HG03565 (cell line): ENCODE results near the gene SMIM8.
"Not testable (repeated sequence)": the region's sequence is repeated elsewhere in the genome, so short reads cannot be mapped to it uniquely, and the experiment has no call there.

Experiments
- ATAC-seq: cut with Tn5 transposase; IDR thresholded peaks from one replicate; pipeline ENCODE4 v1.9.1; 2021; ENCODE audit warnings: mild to moderate bottlenecking, moderate library complexity; ENCODE audit not compliant: unreplicated experiment

Gene SMIM8, protein sequence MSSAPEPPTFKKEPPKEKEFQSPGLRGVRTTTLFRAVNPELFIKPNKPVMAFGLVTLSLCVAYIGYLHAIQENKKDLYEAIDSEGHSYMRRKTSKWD

DNA sequence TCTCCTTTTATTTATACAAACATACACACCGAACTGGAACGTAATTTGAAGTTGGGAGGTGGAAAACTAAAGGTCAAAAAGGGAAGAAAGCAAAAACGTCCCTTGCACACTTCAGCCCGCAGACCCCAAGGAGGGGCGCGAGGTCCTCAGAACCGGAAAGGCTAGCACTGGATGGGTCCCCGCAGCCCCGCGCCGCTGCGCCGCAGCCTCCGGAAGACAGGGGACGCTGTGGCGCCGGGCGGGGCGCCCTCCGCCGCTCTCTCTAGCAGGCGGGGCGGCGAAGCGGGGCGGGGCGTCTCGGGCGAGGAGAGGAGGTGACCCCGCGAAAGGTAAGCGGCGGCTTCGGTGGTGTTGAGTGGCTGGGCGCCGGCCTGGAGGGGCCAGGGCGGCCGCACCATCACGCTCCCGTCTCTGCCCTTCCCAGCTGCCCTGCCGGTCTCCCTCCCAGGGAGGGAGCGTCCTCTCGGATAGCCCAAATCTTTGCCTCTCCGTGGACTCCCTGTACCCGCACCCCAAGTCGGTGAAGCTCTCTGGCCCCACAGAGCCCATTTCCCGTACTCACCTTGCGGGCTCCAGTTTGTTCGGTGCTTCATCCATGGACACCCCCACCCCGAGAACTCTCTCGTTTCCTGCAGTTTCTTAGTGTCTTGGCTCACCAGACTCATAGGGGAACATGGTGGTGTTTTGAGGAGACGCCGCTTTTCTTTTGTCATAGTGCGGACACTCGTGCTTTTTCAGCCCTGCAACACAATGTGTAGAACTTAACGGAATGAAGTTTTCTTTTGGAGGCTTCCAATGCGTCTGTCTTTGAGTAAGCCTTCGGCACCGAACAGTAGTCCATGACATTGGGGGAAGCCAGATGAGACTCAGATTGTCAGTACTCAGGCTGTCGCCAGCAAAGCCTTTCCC lies at the start of gene SMIM8:
SMIM8 (plus strand) TSS at position 285 of the 909 bp plus-strand sequence. CDS start 14,444 bp downstream, outside the sequence.
- ATAC-seq = peak; percentile 99

DNA sequence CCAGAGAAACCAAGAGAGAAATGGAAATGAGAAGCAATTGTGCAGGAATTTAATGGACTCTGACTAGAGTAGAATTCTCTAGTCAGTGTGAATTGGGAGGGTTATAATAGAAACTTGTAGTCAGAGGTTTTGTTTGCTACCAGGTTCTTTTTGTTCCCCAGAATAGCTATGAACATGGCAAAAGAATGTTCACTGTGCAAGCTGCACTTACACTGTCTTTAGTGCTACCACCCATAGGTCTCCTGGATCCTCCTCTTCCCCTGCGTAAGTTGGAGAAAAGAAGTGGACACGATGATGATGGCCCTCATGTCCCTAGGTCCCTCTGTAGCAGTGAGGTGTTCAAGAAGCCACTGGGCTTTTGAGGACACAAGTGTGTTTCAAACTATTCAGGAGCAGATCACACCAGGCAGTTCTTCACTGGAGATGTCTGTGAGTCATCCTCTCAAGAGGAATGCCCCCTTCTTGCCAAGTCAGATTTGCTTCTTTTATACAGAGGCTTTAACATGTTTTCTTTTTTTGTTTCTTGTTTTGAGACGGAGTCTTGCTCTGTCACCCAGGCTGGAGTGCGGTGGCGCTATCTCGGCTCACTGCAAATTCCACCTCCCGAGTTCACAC lies 47.6 kb upstream of the SMIM8 start:
- no peak for ATAC-seq

DNA sequence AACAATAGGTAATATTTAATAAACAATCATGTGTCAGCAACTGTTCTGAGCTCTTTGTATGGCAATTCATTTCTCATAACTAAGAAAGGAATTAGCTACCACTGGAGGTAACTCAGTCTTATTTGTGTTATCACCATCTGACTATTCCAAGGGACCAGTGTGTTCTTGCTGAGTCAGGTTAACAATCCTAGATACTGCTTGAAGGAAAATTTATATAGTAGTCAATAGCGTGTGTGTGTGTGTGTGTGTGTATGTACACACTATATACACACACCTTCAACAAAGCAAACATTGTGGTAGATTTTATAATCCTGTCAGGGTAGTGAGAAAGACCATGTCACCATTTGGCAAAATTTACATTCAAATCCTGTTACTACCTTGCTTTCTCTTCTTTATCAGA lies 45.8 kb upstream of the SMIM8 start:
- no peak for ATAC-seq

DNA sequence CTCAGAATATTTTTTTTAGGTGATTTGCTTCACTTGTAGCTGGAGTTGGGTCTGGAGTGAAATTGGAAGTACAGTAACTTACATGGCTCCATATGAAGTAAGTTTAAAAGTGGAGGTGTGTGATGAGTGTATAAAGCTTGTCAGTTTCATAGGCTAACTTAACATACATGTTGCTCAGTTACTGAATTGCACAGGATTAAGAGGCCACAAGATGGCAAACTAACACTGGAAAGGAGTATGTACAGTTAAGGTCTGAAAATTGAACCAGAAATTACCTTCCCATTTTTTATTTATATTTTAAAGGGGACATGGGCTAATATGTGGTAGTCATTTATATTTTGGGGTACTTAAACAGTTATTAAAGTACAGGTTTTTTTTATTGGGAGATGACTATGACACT lies 45.3 kb upstream of the SMIM8 start:
- peak; percentile 39 for ATAC-seq

DNA sequence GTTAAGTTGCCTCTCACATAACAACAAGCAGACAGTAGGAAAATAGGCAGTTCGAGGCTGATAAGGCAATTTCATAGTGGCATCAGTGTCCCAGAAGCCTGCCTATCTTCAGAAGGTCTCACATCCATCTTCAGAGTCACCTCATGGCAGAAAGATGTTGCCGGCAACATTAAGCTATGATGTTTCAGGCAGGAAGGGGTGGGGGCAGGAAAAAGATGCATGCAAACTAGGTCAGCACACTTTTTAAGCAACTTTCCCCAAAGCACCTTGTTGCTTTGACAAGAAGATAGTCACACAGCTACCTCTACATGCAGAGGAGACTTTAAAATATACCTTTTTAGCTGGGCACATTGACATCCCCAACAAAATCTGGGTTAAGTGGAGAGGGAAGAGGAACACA lies 43.2 kb upstream of the SMIM8 start:
- ATAC-seq = no peak

DNA sequence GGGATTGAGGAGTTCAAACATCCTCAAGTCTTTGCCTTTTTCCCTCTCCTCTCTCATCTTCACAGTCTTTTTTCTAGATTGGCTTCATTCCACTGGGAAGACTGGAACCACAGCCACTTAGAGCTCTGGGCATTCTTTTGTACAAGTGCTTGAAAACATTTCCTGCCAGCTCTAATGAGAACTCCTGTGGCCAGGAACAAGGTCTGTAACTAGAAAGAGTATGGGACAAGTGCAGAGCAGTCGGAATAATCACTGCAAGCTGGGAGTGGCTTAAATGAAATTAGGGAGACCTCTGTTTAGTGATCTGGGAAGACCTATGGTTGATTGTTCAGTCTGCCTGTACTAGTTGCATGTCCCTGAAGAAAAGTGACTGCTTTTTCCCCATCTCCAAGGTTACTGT lies 41.0 kb upstream of the SMIM8 start:
- no peak for ATAC-seq

DNA sequence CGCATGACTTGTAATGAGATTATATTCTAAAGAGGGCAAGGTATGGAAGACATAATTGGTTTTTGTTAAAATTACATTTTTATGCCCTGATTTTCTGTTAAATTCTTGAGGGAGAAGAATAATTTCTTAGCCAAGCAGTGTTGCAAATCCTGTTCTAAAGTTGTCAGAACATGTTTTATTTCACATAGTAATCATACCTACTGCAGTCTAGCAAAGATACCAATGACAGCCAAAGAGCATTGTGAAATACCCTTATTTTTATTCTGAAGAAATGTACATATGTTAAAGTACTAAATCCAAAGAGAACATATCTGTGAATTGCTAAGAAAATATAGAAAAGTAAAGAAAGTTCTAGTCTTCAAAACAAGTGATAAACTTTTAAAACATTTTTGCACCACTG lies 39.6 kb upstream of the SMIM8 start:
- no peak for ATAC-seq

DNA sequence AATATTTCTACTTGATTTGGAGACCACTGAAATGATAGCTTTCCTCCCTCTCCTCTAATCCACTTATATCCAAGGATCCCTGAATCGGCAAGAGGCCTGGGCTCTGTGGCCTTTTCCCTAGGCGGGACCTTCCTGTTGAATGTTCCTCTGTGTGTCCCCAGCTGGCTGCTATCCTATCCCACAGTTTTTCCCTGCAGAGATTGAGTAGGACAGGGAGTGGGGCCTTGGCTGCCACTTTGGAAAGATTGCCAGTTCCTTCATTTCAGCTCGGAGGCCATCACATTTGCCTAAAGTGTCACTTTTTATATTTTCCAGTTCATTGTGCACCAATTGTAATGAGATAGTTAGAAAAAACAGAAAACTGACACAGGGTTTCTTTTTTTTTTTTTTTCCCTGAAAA lies 38.9 kb upstream of the SMIM8 start:
- no peak for ATAC-seq

DNA sequence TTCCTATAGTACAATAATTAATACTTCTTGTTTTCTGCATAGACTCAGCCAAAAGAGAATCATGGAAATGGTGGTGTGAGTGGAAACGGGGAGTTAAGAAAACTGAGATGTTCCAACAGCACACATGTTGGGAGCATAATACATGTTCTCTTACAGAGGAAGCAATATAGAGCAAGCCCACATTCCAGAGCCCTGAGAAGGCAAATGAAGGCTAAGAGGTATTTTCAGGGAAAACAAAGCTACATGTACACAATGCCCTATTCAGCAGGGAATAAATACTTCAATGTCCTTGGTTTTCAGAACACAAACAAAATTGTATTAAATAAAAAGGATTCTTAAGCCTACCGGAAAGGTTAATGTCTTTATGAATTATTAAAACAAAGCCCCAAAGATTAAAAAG lies 35.1 kb upstream of the SMIM8 start:
- no peak for ATAC-seq

DNA sequence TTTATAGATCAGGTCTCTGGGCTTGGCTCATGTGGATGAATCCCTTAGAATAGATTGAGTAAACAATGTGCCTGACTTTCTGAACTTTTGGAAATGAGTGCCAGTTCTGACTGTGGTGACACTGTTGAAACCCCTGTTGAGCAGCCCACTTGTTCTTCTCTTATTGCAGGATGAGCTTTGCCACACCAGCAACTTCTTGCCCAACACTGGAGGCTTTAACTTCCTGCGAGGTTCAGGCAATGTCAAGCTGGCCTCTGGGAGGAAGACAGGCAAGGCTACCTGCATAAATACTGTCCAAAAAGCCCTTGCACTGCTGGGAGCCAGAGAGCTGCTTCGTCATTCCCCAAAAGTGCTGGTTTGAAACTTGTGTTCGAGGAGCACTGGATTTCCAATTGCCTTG lies 32.8 kb upstream of the SMIM8 start:
- no peak for ATAC-seq

DNA sequence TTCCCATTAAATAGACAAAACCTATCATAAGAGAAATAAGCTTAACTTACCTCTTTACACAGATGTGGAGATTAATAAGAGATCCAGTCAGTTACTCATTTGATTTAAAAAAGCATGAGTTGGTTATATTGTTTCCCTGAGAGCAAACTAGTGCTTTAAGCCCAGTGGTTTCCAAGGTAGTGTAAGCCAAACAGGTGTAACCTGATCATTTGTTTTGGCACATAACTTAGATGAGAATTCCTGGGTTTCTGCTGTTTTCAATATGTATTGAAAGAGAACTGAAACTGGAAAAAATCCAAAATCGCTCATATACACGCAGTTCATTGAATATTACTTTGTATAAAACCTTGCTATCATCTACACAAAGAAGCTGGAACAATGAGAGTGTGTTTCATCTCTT lies 30.5 kb upstream of the SMIM8 start:
- ATAC-seq = no peak

DNA sequence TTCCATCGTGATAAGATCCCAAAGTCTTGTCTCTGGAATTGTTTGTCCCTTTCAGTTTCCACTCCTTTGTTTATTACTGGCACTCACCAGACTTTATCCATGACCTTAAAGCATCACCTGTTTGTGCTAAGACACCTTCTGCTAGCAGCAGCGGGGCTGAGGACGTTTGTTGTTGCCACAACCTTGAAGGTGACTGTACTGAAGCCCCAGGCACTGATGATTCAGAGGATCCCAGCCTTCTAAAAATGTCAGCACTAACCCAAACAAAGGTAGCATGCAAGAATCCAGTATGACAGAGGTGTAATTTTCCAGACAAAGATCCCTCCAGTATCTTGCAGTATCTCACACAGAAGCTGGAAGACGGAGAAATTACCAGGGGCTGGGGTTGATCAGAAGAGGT lies 28.9 kb upstream of the SMIM8 start:
- no peak for ATAC-seq

DNA sequence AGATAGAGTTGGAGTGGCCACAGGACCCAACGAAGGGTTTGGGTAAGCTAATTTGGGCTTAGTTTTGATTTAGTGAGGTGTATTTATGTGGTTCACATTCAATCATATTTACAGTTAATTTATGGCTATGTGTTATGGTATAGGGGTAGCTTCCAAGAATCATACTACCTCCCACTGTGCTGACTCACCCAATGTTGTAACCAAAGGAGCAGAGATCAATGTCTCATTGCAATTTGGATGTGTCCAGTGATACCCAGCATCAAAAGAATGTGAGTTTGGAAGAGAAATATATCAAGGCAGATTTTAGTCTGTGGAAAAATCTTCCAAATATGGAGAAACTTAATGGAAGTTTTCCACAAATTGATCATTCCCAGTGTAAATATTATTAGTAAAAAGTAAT lies 25.3 kb upstream of the SMIM8 start:
- ATAC-seq = no peak

DNA sequence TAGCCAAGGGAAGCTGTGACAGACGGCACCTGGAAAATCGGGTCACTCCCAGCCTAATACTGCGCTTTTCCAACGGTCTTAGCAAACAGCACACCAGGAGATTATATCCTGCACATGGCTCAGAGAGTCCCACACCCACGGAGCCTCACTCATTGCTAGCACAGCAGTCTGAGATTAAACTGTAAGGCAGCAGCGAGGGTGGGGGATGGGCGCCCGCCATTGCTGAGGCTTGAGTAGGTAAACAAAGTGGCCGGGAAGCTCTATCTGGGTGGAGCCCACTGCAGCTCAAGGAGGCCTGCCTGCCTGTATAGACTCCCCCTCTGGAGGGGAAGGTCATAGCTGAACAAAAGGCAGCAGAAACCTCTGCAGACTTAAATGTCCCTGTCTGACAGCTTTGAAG lies 21.1 kb upstream of the SMIM8 start:
- ATAC-seq = not testable (repeated sequence)

DNA sequence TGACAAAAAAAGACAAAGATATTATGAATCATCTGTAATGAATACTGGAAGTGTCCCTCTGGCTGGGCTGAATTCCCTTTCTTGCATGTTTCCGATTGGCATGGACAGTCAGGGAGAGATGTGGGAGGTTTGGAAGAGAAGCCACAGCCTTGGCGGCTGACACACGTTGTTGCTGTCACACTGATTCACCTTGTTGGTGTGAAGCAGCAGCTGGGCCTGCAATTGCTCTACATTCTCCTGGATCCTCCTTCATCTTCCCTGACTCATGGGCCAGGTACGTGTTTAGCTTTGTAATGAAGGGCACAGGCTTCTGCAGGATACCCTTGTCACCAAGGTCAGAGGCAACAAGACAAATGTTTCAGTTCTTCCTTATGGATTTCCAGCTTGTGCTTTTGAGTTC lies 13.4 kb upstream of the SMIM8 start:
- ATAC-seq = no peak

DNA sequence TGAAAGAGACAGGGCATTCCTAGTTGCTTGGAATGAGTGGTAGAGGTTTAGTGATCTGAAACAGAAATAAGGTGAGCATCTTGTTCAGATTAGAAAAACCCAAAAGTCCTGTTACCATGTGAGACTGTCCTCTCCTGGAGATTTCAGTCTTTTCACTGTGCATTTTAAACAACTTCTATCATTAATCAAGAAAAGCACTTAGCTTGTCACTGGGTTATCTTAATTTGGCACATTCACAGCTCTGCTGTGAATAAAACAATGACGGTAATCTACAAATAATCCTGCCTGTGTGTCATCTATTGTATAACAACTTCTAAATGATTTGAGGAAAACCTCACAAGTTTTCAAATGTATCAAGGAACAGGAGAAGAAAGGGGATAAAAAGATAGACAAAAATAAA lies 9.5 kb upstream of the SMIM8 start:
- no peak for ATAC-seq

DNA sequence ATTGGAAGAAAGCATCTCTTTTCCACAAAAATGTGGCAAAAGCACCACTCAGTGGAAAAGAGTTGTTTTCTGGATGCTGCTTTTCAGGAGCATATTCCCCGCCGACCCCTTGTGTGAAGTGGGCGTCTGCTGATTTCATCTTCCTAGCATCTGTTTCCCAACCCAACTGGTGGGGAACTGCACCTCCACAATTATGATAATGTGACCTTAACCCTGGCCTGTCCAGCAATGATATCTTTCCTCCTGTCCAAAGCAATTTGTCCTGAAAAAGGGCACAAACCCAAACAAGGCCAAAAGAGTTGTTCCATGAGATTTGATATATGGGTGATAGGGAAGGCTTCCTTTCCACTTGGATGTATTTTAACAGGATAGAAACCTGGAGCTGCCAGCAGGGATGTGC lies 7.3 kb upstream of the SMIM8 start:
- no peak for ATAC-seq

DNA sequence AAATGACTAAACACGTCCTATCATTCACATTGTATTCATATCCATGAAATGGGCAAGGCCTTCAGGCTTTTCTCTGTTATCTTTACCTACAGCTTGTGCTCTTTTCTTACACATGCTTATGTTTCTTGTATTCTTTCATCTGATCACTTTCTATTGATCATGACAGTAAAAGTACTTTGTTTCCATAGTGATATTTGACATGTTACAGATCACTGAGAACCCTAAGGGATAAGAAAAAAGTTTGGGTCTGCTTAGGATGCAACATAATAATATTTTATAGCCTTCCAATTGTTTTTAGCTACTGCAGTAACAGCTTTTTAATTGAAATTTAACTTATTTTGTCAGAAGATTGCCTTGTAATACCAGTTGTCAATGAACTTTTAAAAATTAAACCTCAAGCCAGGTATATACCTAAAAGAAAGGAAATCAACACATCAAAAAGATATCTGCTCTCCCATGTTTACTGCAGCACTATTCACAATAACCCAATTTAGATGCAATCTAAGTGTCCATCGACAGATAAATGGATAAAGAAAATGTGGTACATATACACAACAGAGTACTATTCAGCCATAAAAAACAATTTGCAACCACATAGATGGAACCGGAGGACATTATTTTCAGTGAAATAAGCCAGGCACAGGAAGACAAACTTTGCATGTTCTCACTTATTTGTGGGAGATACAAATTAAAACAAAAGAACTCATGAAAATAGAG lies 3.0 kb upstream of the SMIM8 start:
- ATAC-seq = no peak

DNA sequence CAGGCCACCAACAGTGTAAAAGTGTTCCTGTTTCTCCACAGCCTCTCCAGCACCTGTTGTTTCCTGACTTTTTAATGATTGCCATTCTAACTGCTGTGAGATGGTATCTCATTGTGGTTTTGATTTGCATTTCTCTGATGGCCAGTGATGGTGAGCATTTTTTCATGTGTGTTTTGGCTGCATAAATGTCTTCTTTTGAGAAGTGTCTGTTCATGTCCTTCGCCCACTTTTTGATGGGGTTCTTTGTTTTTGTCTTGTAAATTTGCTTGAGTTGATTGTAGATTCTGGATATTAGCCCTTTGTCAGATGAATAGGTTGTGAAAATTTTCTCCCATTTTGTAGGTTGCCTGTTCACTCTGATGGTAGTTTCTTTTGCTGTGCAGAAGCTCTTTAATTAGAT lies 1.5 kb downstream of the SMIM8 start:
- ATAC-seq = not testable (repeated sequence)

DNA sequence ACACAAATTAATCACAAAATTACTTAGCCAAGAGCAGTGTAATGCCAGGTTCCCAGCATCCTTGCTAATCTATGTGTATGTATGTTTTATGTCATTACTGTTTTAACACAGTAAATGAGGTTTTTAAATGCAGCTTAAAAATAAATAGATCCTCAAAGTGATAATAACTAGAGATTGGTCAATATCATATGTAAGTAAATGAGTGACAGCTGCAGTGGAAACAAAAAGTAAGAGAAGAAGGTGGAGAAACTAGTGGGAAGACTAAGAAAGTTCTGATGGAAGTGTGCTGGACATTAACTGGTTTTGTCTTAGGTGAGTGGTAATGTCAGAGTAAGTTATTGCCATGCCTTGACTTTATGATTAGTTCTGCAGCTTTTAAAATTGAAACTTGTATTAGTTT lies 8.6 kb downstream of the SMIM8 start:
- no peak for ATAC-seq

DNA sequence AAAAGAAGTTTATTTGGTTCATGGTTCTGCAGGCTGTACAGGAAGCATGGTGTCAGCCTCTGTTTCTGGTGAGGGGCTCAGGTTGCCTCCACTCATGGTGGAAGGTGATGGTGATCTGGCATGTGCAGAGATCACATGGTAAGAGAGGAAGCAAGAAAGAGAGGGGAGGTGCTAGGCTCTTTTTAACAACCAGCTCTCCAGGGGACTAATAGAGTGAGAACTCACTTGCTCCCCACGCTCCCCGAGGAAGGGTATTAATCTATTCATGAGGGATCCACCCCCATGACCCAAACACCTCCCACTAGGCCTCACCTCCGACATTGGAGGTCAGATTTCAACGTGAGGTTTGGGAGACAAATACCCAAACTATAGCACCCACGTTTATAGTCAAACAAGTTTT lies 10.6 kb downstream of the SMIM8 start:
- no peak for ATAC-seq
